DMS153 treated with DMSO at 0.1 percent for 48 hours (cell line): ENCODE results near the gene CARTPT.
A peak's percentile ranks its signal among the peaks of the same experiment; 100 is the strongest.

ENCODE experiments used
- DNase-seq: peaks from one replicate; lab custom pipeline; 2025; ENCODE audit not compliant: unreplicated experiment; lab: John Stamatoyannopoulos, UW

CARTPT gene

GRCh38 chr5:71737931-71738539 is 19.0 kb downstream of the CARTPT start:
- no peak for DNase-seq

- no peak for DNase-seq
These were observed 19.7 kb downstream of the CARTPT start for GRCh38 chr5:71738662-71739361.

DNA sequence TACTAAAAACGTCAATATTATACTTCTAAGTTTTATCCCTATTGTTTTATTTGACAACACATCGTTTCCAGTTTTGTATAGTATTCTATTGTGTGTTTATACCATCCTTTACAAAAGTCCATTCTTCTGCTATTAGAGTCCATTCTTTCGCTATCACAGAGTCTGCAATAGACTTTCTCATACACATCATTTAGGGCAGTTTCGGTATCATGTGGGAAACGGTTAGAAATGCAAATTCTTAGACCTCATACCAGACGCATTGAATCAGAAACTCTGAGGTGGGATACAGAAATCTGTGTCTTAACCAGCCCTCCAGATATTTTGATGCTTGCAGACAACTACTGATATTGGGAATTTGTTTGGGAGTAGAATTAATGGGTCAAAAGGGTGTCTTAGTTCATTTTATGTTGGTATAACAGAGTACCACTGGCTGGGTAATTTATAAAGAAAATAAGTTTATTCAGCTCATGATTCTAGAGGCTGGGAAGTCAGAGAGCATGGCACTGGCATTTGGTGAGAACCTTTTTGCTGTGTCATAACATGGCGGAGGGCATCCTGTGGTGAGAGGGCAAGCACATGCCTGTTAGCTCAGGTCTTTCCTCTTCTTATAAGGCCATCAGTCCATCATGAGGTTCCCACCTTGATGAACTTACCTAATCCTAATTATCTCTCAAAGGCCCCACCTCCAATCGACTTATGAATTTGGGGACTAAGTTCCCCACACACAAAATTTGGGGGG is 21.1 kb downstream of the CARTPT start:
- no peak for DNase-seq

GRCh38 chr5:71743155-71743554 is 24.1 kb downstream of the CARTPT start:
- DNase-seq: no peak

- no peak for DNase-seq
These were observed 25.1 kb downstream of the CARTPT start for GRCh38 chr5:71744009-71744790.

DNA sequence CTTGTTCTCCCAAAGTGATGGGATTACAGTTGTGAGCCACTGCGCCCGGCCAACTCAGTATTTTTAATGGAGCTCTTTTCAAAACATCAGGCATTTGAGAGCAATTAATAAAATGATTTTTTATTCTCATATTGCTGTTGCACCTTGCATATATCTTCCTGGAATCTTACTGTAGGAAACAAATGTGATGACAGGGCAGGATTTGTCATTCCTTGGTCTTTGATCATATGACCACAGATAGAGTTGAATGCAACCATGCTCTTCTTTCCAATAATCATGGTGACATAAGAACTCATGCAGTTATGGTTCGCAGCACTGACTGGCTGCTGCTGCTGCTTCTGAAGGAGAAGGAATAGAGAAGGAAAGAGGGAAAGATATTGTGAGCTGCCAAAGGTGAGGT is 28.1 kb downstream of the CARTPT start:
- DNase-seq: no peak

GRCh38 chr5:71748360-71748759 is 29.3 kb downstream of the CARTPT start:
- peak; percentile 9 for DNase-seq

GRCh38 chr5:71751422-71751821 is 32.3 kb downstream of the CARTPT start:
- no peak for DNase-seq

GRCh38 chr5:71752441-71753190 is 33.5 kb downstream of the CARTPT start:
- DNase-seq: no peak

- DNase-seq: peak; percentile 24
These were observed 38.8 kb downstream of the CARTPT start for GRCh38 chr5:71757590-71758543.

DNA sequence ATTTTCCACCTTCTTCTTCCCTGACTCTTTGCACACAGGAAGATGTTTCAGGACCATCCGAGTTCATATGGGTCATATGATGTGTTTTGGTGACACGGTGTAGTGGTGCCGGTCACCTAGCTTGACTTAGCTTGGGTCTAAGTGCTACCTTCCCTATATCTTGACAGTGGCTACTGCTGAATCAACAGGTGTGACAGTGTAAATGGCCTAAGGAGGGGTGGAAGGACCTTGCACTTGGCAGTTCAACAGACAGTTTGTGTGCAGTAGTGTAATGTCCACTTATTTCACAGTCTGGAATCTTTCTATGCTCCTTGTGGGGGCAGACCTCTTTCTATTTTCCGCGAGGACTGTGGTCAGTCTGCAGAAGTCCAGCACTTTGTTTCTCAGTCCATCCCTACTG is 43.8 kb downstream of the CARTPT start:
- DNase-seq: no peak

DNA sequence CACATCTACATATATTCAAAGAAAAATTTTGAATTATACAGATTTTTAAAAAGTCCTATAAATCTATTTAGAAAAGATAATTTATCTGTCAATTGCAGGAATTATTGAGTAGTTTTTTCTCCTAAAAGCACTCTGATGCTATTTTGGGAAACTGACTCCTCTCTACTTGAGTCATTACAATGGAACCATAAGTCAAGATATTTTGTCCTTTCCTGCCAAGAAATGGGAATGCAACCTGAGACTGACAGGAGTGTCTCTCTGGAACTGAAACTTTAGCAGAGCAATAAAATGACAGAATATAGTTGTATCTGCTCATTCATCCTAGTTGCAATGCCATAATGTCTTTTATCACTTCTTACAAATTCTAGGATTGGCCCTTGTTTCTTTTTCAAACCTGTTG is 48.6 kb downstream of the CARTPT start:
- no peak for DNase-seq

DNA sequence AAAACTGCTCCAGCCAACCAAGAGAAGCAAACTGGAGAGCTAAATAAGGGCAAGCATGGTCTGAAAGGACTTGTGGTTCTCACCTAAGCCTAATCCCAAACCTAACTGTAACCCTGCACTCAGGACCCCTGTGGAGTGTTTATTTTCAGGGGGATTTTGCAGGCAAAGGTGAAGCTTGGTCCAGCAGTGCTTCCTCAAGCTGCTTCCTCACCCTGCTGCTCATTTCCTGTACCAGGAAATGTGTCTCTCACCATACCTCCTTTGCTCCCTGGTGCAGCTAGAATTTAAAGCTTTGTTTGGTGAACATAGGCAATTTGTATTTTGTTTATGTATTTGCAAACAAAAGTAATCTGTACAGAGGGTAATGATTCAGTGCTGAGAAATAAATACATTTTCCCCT is 50.2 kb downstream of the CARTPT start:
- DNase-seq: no peak

DNA sequence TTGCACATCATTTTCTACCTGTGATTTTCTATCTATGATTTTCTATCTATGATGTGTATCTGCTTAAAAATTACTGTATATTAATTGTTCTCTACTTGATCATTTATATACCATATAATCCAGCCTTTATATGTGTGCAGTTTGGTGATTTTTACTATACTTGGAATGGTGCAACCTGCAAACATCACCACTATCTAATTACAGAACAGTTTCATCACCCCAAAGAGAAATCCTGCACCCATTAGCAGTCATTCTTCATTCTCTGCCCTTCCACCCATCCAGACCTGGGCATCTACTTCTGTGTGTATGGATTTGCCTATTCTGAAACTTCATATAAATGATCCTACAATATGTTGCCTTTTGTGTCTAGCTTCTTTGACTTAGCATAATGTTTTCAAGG is 51.3 kb downstream of the CARTPT start:
- DNase-seq: no peak
